HG03442 (cell line): Measurements from ENCODE around the gene NPIPB5.
"Not testable (repeated sequence)": the region's sequence is repeated elsewhere in the genome, so short reads cannot be mapped to it uniquely, and the experiment has no call there.

Experiments used
- ATAC-seq: cut with Tn5 transposase; IDR thresholded peaks from one replicate; pipeline ENCODE4 v1.9.1; 2021; ENCODE audit warnings: mild to moderate bottlenecking, moderate library complexity; ENCODE audit not compliant: unreplicated experiment

The NPIPB5 gene

DNA sequence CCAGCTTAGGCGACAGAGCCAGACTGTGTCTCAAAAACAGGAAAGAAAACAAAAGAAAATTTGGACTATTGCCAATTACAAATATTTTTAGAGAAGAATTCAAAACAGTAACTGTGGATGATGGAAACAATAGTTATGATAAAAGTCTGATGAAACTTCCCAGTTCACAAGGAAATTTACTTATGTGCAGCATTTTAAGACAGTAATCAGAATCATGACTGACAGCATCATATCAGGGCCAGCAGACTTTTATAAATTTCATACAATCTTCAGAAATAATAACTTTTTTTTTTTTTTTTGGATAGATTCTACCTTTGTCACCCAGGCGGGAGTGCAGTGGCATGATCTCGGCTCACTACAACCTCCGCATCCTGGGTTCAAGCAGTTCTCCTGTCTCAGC lies at the start of gene NPIPB5:
NPIPB5 (plus strand) TSS at position 301 of the 400 bp plus-strand sequence. CDS start 2,911 bp downstream, outside the sequence.
- not testable (repeated sequence) for ATAC-seq

DNA sequence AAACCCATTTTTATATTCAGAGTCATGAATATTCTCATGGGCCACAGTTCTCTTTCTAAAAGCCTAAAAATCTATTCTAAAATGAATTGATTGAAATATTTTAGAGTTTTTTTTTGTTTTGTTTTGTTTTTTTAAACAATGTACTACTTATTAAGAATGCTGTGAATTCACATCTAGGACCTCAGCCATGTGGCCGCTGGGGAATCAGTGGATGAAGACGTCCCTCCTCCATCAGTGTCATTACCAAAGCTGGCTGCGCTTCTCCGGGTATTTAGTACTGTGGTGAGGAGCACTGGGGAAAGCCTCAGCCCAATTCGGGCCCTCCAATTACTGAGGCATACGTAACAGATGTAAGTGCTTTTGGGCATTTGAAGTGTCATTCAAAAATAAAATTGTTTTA lies 41.8 kb upstream of the NPIPB5 start:
- ATAC-seq: not testable (repeated sequence)

DNA sequence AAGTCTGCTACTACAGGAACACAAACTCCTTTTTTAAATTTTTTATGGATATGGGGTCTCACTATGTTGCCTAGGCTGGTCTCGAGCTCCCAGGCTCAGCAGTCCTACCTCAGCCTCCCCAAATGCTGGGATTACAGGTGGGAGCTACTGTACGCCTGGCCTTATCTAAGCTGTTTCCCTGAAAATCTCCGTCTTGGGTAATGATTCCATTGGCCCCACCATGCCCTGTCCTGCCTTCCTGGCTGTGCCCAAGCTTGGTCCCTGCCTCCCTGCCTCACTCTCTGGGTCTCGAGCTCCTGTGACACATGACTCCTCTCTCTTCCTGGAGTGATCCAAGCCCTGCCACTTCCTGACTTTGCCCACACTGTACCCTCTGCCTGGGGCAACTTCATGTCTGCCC lies 27.3 kb downstream of the NPIPB5 start:
- ATAC-seq: not testable (repeated sequence)

DNA sequence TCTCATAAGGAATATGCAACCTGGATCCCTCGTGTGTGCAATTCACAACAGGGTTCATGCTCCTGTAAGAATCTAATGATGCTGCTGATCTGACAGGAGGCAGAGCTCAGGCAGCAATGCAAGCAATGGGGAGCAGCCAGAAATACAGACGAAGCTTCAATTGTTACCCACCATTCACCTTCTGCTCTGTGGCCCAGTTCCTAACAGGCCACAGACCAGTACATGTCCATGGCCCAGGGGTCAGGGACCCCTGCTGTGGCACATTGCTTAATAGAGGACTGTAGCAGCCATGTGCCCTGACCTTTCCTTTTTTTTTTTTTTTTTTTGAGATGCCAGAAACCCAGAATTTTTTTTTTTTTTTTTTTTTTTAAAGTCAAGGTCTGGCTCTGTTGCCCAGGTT lies 34.1 kb downstream of the NPIPB5 start:
- ATAC-seq: not testable (repeated sequence)

GRCh38 chr16:22546630-22547029 lies 35.9 kb downstream of the NPIPB5 start:
- not testable (repeated sequence) for ATAC-seq

DNA sequence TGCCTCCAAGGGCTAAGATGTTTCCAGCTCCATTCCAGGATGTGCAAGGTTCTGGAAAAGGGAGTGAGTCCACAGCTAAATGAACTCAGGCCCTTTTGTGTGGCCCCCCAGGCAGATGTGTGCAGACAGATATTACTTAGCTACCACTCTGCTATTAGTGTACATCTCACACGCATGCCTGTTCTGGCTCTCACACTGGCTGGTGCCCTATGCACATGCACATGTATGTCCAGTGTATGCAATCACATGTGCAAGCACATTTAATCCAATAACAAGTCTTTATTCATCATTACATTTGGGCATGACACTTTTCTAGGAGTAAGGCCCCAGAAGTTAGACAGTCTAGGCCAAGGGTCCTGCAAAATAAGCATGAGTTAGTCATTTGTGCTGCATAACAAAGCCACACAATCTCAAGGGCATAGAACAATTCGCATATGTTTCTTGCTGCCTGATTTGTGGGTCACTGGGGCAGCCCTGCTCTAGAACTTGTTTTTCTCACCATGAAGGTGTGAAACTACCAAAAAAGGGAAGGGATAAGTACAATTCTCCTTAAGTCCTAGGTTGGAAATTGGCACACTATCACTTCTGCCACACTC lies 36.6 kb downstream of the NPIPB5 start:
- ATAC-seq: not testable (repeated sequence)

DNA sequence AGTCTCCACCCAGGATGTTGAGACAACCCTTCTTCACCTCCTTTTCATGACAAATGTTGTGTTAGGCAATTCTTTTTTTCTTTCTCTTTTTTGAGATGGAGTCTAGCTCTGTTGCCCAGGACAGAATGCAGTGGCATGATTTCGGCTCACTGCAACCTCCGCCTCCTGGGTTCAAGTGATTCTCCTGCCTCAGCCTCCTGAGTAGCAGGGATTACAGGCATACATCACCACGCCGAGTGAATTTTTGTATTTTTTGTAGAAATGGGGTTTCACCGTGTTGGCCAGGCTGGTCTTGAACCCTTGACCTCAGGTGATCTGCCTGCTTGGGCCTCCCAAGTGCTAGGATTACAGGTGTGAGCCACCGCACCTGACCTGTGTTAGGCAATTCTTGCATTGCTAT lies 39.2 kb downstream of the NPIPB5 start:
- ATAC-seq: not testable (repeated sequence)

DNA sequence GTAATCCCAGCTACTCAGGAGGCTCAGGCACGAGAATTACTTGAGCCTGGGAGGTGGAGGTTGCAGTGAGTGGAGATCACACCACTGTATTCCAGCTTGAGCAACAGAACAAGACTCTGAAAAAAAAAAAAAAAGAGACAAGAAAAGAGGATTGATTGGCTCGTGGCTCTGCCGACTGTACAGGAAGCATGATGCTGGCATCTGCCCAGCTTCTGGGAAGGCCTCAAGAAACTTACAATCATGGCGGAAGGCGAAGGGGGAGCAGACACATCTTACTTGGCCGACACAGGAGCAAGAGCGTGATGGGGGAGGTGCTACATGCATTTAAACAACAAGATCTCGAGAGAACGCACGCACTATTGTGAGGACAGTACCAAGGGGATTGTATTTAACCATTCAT lies 40.5 kb downstream of the NPIPB5 start:
- not testable (repeated sequence) for ATAC-seq

- not testable (repeated sequence) for ATAC-seq
Measured at GRCh38 chr16:22551651-22552050, 41.0 kb downstream of the NPIPB5 start.

DNA sequence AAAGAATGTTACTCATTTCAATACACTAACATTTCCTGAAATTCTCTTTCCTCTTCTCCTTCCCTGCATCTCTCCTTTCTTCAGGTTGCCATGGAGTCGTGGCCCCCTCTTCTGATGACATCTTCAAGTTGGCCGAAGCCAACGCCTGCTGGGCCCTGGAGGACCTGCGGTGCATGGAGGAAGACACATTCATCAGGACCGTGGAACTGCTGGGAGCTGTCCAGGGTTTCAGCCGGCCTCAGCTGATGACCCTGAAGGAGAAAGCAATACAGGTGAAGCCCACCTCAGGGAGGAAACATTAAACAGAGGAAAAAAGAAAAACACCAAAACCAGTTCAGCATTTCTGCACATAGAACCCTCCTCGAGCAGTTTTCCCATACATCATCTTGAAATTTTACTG lies 46.1 kb downstream of the NPIPB5 start:
- ATAC-seq: not testable (repeated sequence)
